ENCODE measurements around the gene EXOC4. TPM values are rescaled to one million over a fixed set of nuclear protein-coding genes. Genes with fewer than 3 reads are reported as not detected.

EXOC4 gene
- total RNA-seq, 1 donor from 2014 or later = 67.7 TPM

- Mint-ChIP-seq H3K4me1 (ENCODE audit: low read depth) (no peaks in the 10 kb centered on the region), H3K36me3 (ENCODE audit: low read depth) (peaks cover 2% of the 10 kb centered on the region), H3K4me3 (ENCODE audit: unreplicated experiment) (no peak overlapping the region), H3K27me3 (ENCODE audit: low read depth) (no peaks in the 10 kb centered on the region), H3K9me3 (ENCODE audit: low read depth) (peaks cover 5% of the 10 kb centered on the region), H3K27ac (ENCODE audit: unreplicated experiment) (no peak overlapping the region)
- TF ChIP-seq, protein P1, sequence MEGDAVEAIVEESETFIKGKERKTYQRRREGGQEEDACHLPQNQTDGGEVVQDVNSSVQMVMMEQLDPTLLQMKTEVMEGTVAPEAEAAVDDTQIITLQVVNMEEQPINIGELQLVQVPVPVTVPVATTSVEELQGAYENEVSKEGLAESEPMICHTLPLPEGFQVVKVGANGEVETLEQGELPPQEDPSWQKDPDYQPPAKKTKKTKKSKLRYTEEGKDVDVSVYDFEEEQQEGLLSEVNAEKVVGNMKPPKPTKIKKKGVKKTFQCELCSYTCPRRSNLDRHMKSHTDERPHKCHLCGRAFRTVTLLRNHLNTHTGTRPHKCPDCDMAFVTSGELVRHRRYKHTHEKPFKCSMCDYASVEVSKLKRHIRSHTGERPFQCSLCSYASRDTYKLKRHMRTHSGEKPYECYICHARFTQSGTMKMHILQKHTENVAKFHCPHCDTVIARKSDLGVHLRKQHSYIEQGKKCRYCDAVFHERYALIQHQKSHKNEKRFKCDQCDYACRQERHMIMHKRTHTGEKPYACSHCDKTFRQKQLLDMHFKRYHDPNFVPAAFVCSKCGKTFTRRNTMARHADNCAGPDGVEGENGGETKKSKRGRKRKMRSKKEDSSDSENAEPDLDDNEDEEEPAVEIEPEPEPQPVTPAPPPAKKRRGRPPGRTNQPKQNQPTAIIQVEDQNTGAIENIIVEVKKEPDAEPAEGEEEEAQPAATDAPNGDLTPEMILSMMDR (IDR thresholded peaks at IDR 0.05) = no peak
- no peak for DNase-seq (ENCODE audit: low spot score)
Measured at GRCh38 chr7:133837224-133837623, 584.3 kb downstream of the EXOC4 start.

DNA sequence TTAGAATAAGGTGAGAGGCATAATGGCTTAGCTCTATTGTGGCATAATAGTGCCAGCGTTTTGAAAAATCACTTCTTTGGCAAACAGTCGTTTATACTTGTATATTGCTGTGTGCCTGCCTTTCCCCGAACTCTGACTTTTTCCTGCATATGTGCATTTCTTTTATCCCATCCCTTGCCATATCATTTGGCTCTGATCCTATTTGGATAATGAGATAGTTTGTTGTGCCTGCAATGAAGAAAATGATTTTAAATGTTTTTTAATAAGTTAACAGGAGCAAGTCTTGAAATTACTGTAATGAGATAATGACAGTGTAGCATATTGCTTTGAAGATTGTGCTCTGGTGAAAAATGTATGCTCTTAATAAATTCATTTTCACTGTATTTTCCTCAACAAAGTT is 586.2 kb downstream of the EXOC4 start:
- Mint-ChIP-seq H3K4me1 (ENCODE audit: low read depth) (peaks cover 6% of the 10 kb centered on the region), H3K27ac (ENCODE audit: unreplicated experiment) (no peak overlapping the region), H3K27me3 (ENCODE audit: low read depth) (no peaks in the 10 kb centered on the region), H3K36me3 (ENCODE audit: low read depth) (no peaks in the 10 kb centered on the region), H3K4me3 (ENCODE audit: unreplicated experiment) (no peak overlapping the region), H3K9me3 (ENCODE audit: low read depth) (peaks cover 9% of the 10 kb centered on the region)
- TF ChIP-seq, protein P1 (IDR thresholded peaks at IDR 0.05) = no peak
- no peak for DNase-seq (ENCODE audit: low spot score)

- H3K4me3 Mint-ChIP-seq (ENCODE audit: unreplicated experiment) = no peak overlapping the region
- H3K36me3 Mint-ChIP-seq (ENCODE audit: low read depth) = no peaks in the 10 kb centered on the region
- no peak overlapping the region for H3K27ac Mint-ChIP-seq (ENCODE audit: unreplicated experiment)
- peaks cover 12% of the 10 kb centered on the region for H3K4me1 Mint-ChIP-seq (ENCODE audit: low read depth)
- peaks cover 9% of the 10 kb centered on the region for H3K9me3 Mint-ChIP-seq (ENCODE audit: low read depth)
- no peak for DNase-seq (ENCODE audit: low spot score)
- TF ChIP-seq, protein P1 (IDR thresholded peaks at IDR 0.05) = no peak
- no peaks in the 10 kb centered on the region for H3K27me3 Mint-ChIP-seq (ENCODE audit: low read depth)
Measured at GRCh38 chr7:133843341-133843740, 590.5 kb downstream of the EXOC4 start.

GRCh38 chr7:133845005-133845404 is 592.1 kb downstream of the EXOC4 start:
- DNase-seq (ENCODE audit: low spot score) = no peak
- H3K4me3 Mint-ChIP-seq (ENCODE audit: unreplicated experiment) = no peak overlapping the region
- no peaks in the 10 kb centered on the region for H3K36me3 Mint-ChIP-seq (ENCODE audit: low read depth)
- TF ChIP-seq, protein P1 (IDR thresholded peaks at IDR 0.05) = no peak
- peaks cover 9% of the 10 kb centered on the region for H3K9me3 Mint-ChIP-seq (ENCODE audit: low read depth)
- no peaks in the 10 kb centered on the region for H3K27me3 Mint-ChIP-seq (ENCODE audit: low read depth)
- H3K4me1 Mint-ChIP-seq (ENCODE audit: low read depth) = peaks cover 12% of the 10 kb centered on the region
- H3K27ac Mint-ChIP-seq (ENCODE audit: unreplicated experiment) = no peak overlapping the region

- TF ChIP-seq, protein P1 (IDR thresholded peaks at IDR 0.05) = no peak
Measured at GRCh38 chr7:133846203-133846945, 593.5 kb downstream of the EXOC4 start.

More at GRCh38 chr7:133846203-133846945, 593.5 kb downstream of the EXOC4 start:
- H3K36me3 Mint-ChIP-seq (ENCODE audit: low read depth) = no peaks in the 10 kb centered on the region
- H3K4me3 Mint-ChIP-seq (ENCODE audit: unreplicated experiment) = no peak overlapping the region
- peaks cover 17% of the 10 kb centered on the region for H3K4me1 Mint-ChIP-seq (ENCODE audit: low read depth)
- DNase-seq (ENCODE audit: low spot score) = no peak
- H3K27ac Mint-ChIP-seq (ENCODE audit: unreplicated experiment) = no peak overlapping the region
- H3K9me3 Mint-ChIP-seq (ENCODE audit: low read depth) = peaks cover 9% of the 10 kb centered on the region
- H3K27me3 Mint-ChIP-seq (ENCODE audit: low read depth) = no peaks in the 10 kb centered on the region

Measured in chondrocyte (in vitro differentiated cells).